SJSA1 (cell line): Measurements from ENCODE around the gene MTG2. TPM values are rescaled to one million over a fixed set of nuclear protein-coding genes. Genes with fewer than 3 reads are reported as not detected.

Experiments used
- DNase-seq, 2 experiments: peaks; one replicate each; pipeline ENCODE4 v3.0.0-alpha.2; 2015 to 2020; ENCODE audit warnings: low spot score in 2 of 2, low read depth in 1 of 2
- H3K27ac ChIP-seq: fragments of 250-450 bp; sonication (Bioruptor Pico); 2 replicates; pipeline ENCODE4 v1.5.1; 2020; ENCODE audit warnings: mild to moderate bottlenecking, moderate library complexity
- H3K27me3 ChIP-seq: fragments of 250-450 bp; sonication (Bioruptor Pico); replicated peaks from 2 replicates; pipeline ENCODE4 v1.5.1; 2020; ENCODE audit warnings: mild to moderate bottlenecking, moderate library complexity
- H3K36me3 ChIP-seq: fragments of 250-450 bp; sonication (Bioruptor Pico); 2 replicates; pipeline ENCODE4 v1.5.1; 2020; ENCODE audit warnings: mild to moderate bottlenecking
- H3K4me1 ChIP-seq: fragments of 250-450 bp; sonication (Bioruptor Pico); replicated peaks from 2 replicates; pipeline ENCODE4 v1.6.1; 2021; ENCODE audit warnings: mild to moderate bottlenecking
- H3K4me3 ChIP-seq: fragments of 250-450 bp; sonication (Bioruptor Pico); 2 replicates; pipeline ENCODE4 v1.5.1; 2020; ENCODE audit warnings: mild to moderate bottlenecking
- H3K9me3 ChIP-seq: fragments of 250-450 bp; sonication (Bioruptor Pico); replicated peaks from 2 replicates; pipeline ENCODE4 v1.5.1; 2020; ENCODE audit warnings: mild to moderate bottlenecking
- total RNA-seq: library from RNA; depleted of rRNA; stranded (reverse); fragments of >200 nt; shearing (Covaris generic); gene quantifications from 2 replicates; pipeline ENCODE4 v1.2.3, GENCODE V29; 2014

The MTG2 gene
- total RNA-seq, 1 experiment from 2014 or later = 23.9 TPM

DNA sequence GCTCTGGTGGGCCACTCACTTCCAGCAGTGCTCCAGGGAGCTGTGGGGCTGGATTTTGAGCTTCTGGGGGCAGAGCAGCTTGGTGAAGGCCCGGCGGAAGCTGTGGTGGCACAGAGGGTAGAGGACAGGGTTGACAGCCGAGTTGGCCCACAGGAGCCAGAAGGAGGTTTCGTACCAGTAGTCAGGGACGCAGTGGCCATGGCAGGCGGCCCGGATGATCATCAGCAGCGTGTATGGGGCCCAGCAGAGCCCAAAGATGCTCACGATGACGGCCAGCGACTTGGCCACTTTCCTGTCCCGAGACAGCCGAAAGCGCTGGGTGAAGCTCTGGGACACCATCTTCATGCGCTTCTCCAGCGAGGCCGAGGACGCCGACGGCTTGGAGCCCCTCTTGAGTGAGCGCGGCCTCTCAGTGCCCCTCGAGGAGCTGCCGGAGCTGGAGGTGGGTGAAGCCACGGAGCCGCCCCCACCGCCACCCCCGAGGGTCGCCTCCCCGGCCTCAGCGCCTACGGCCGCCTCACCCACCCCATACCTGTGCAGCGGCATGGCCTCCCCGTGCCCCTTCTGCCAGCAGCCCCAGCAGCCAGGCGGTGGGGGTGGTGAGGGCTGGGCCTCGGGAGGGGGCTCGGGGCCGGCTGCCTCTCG, 33.3 kb downstream of the MTG2 start:
- Histone ChIP-seq H3K9me3 (no peaks in the 10 kb centered on the region), H3K27me3 (peaks cover 78% of the 10 kb centered on the region), H3K36me3 (no peaks in the 10 kb centered on the region), H3K4me1 (0 out of 2 replicates have a peak, but pooled peaks cover 5% of the 10 kb centered on the region), H3K4me3 (no peak overlapping the region), H3K27ac (no peak overlapping the region)
- no peak for DNase-seq

GRCh38 chr20:62216636-62217566, 34.1 kb downstream of the MTG2 start:
- Histone ChIP-seq H3K9me3 (no peaks in the 10 kb centered on the region), H3K27ac (no peak overlapping the region), H3K4me1 (0 out of 2 replicates have a peak, but pooled peaks cover 5% of the 10 kb centered on the region), H3K36me3 (no peaks in the 10 kb centered on the region), H3K27me3 (peaks cover 78% of the 10 kb centered on the region), H3K4me3 (no peak overlapping the region)
- no peak for DNase-seq

DNA sequence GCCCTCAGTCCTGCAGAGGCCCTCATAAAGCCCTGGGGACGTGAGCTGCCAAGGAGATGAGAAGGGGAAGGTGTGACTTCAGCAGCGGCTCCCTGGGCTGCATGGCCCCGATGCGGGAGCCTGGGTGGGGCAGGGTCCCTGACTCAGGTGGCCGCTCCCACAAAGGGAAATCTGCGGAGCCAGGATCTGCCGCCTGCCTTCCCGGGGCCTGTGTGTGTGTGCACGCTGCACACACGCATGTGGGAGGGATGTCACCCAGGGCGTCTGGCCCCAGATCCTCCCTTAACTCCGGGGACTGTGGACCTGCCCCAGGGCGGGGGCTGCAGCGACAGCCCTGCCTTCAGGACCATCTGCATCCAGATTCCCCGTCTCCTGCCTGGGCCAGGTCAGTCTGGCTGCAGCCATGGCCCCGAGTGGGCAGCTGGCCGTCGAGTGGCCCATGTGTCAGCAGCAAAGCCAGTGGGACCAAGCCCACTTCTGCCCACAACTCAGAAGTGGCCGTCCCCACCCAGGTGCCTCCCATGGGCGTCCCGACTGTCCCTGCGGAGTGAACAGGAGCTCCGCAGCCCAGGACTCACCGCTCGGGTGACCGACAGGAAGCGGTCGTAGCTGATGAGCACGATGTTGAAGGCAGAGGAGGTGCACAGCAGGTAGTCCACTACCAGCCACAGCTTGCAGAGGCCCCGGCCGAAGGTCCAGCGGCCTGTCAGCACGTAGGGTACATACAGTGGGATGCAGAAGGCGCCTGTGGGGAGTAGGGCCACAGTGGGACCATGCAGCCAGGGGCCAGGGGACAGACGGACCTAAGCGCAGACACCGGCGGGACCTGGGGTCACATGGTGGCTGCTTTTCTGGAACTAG, 35.3 kb downstream of the MTG2 start:
- no peak for DNase-seq
- Histone ChIP-seq H3K27ac (no peak overlapping the region), H3K4me3 (no peak overlapping the region), H3K9me3 (no peaks in the 10 kb centered on the region), H3K27me3 (peaks cover 85% of the 10 kb centered on the region), H3K4me1 (0 out of 2 replicates have a peak, but pooled peaks cover 5% of the 10 kb centered on the region), H3K36me3 (no peaks in the 10 kb centered on the region)

- Histone ChIP-seq H3K4me3 (no peak overlapping the region), H3K36me3 (no peaks in the 10 kb centered on the region), H3K9me3 (no peaks in the 10 kb centered on the region), H3K27ac (no peak overlapping the region), H3K4me1 (0 out of 2 replicates have a peak, but pooled peaks cover 5% of the 10 kb centered on the region), H3K27me3 (peaks cover 87% of the 10 kb centered on the region)
- DNase-seq = no peak
Measured at GRCh38 chr20:62219101-62219991, 36.5 kb downstream of the MTG2 start.

DNA sequence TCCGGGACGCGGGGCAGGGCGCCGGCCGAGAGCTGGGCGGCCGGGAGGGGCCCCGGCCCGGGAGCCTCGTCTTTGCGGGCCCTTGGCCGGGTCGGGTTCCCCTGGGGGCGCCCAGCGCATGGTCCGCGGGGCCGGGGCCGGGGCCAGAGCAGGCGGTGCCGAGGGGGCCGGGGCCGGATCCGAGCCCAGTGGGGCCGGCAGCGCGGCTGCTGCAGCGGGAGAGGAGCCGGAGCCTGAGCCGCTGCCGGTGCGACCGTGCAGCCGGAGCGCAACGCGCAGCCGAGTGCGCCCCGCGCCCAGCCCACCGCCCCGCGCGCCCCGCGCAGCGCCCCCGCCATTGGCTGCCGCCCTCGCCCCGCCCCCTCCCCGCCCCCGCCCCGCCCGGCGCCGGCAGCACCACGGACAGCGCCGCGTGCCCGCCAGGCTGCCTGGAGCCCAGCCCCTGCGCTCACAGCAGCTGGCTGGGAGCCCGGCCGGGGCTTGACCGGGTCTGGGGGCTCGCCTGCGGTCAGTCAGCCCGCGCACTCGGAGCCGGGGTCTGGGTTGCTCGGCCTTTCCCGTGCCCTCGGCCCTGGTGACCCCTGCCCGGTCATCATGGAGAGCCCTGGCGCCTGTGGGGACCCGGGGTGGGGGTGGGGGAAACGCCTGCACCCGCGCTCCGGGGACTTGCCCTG, 37.3 kb downstream of the MTG2 start, which contains the start of gene HRH3:
HRH3 (minus strand) TSS at position 287 of the 674 bp plus-strand sequence. CDS start 308 bp downstream, outside the sequence.
- no peaks in the 10 kb centered on the region for H3K9me3 ChIP-seq
- DNase-seq = no peak
- H3K36me3 ChIP-seq = no peaks in the 10 kb centered on the region
- no peak within 1 kb of the TSS for H3K27ac ChIP-seq
- 0 out of 2 replicates have a peak, but pooled peaks cover 5% of the 10 kb centered on the region for H3K4me1 ChIP-seq
- H3K4me3 ChIP-seq = no peak within 1 kb of the TSS
- H3K27me3 ChIP-seq = peaks cover 87% of the 10 kb centered on the region

- H3K27ac ChIP-seq = no peak overlapping the region
- DNase-seq = no peak
- no peak overlapping the region for H3K4me3 ChIP-seq
- H3K36me3 ChIP-seq = no peaks in the 10 kb centered on the region
- H3K27me3 ChIP-seq = peaks cover 88% of the 10 kb centered on the region
- no peaks in the 10 kb centered on the region for H3K9me3 ChIP-seq
- 0 out of 2 replicates have a peak, but pooled peaks cover 5% of the 10 kb centered on the region for H3K4me1 ChIP-seq
Measured at GRCh38 chr20:62220666-62221568, 38.1 kb downstream of the MTG2 start.

GRCh38 chr20:62222266-62222850, 39.5 kb downstream of the MTG2 start:
- Histone ChIP-seq H3K4me1 (0 out of 2 replicates have a peak, but pooled peaks cover 5% of the 10 kb centered on the region), H3K27ac (no peak overlapping the region), H3K4me3 (no peak overlapping the region), H3K9me3 (no peaks in the 10 kb centered on the region), H3K27me3 (peaks cover 85% of the 10 kb centered on the region), H3K36me3 (no peaks in the 10 kb centered on the region)
- DNase-seq = no peak

GRCh38 chr20:62222972-62223371, 40.1 kb downstream of the MTG2 start:
- no peak for DNase-seq
- Histone ChIP-seq H3K36me3 (no peaks in the 10 kb centered on the region), H3K27ac (no peak overlapping the region), H3K9me3 (no peaks in the 10 kb centered on the region), H3K27me3 (peaks cover 85% of the 10 kb centered on the region), H3K4me1 (0 out of 2 replicates have a peak, but pooled peaks cover 5% of the 10 kb centered on the region), H3K4me3 (no peak overlapping the region)

GRCh38 chr20:62223571-62223970, 40.7 kb downstream of the MTG2 start:
- 0 out of 2 replicates have a peak, but pooled peaks cover 5% of the 10 kb centered on the region for H3K4me1 ChIP-seq
- H3K4me3 ChIP-seq = no peak overlapping the region
- H3K27me3 ChIP-seq = peaks cover 85% of the 10 kb centered on the region
- no peaks in the 10 kb centered on the region for H3K36me3 ChIP-seq
- H3K9me3 ChIP-seq = no peaks in the 10 kb centered on the region; the same call in 1 of the 2 replicates
- no peak overlapping the region for H3K27ac ChIP-seq
- DNase-seq = no peak

- no peak overlapping the region for H3K4me3 ChIP-seq
- H3K27me3 ChIP-seq = peaks cover 81% of the 10 kb centered on the region
- no peak for DNase-seq
- H3K36me3 ChIP-seq = no peaks in the 10 kb centered on the region
- H3K9me3 ChIP-seq = no peaks in the 10 kb centered on the region; the same call in 1 of the 2 replicates
- H3K27ac ChIP-seq = no peak overlapping the region
- 0 out of 2 replicates have a peak, but pooled peaks cover 5% of the 10 kb centered on the region for H3K4me1 ChIP-seq
Measured at GRCh38 chr20:62224113-62224855, 41.5 kb downstream of the MTG2 start.
